Measurements from ENCODE around the gene GALNT11.

The GALNT11 gene

GRCh38 chr7:152144557-152145245 lies 119.2 kb downstream of the GALNT11 start:
- no peaks in the 10 kb centered on the region for H3K27me3 ChIP-seq (ENCODE audit: insufficient read depth, low read length)
- H3K4me2 ChIP-seq (ENCODE audit: low read length) = no peak overlapping the region
- H3F3A ChIP-seq (ENCODE audit: insufficient read depth, low read length) = no peaks in the 10 kb centered on the region
- no peak overlapping the region for H3K27ac ChIP-seq (ENCODE audit: low read depth, low read length, poor library complexity, severe bottlenecking)
- H3K9me3 ChIP-seq (ENCODE audit: low read length) = no peaks in the 10 kb centered on the region
- H3K9ac ChIP-seq (ENCODE audit: low read length) = no peak overlapping the region
- no peaks in the 10 kb centered on the region for H4K20me1 ChIP-seq (ENCODE audit: insufficient read depth, low read length)
- TF ChIP-seq EZH2 (IDR thresholded peaks at IDR 0.05; ENCODE audit: borderline replicate concordance, low read length) = no peak
- TF ChIP-seq, protein P1, sequence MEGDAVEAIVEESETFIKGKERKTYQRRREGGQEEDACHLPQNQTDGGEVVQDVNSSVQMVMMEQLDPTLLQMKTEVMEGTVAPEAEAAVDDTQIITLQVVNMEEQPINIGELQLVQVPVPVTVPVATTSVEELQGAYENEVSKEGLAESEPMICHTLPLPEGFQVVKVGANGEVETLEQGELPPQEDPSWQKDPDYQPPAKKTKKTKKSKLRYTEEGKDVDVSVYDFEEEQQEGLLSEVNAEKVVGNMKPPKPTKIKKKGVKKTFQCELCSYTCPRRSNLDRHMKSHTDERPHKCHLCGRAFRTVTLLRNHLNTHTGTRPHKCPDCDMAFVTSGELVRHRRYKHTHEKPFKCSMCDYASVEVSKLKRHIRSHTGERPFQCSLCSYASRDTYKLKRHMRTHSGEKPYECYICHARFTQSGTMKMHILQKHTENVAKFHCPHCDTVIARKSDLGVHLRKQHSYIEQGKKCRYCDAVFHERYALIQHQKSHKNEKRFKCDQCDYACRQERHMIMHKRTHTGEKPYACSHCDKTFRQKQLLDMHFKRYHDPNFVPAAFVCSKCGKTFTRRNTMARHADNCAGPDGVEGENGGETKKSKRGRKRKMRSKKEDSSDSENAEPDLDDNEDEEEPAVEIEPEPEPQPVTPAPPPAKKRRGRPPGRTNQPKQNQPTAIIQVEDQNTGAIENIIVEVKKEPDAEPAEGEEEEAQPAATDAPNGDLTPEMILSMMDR (IDR thresholded peaks at IDR 0.05; ENCODE audit: low read length) = no peak
- no peaks in the 10 kb centered on the region for H3K79me2 ChIP-seq (ENCODE audit: insufficient read depth, low read length)
- no peaks in the 10 kb centered on the region for H3K9me2 ChIP-seq (ENCODE audit: low read depth, low read length)
- H3K36me3 ChIP-seq (ENCODE audit: insufficient read depth, low read length) = peaks cover 98% of the 10 kb centered on the region
- H3K4me1 ChIP-seq (ENCODE audit: insufficient read depth, low read length, severe bottlenecking) = no peaks in the 10 kb centered on the region
- H2AFZ ChIP-seq (ENCODE audit: low read length) = no peak overlapping the region
- no peak overlapping the region for H3K4me3 ChIP-seq (ENCODE audit: low read depth, low read length, poor library complexity, severe bottlenecking)

DNA sequence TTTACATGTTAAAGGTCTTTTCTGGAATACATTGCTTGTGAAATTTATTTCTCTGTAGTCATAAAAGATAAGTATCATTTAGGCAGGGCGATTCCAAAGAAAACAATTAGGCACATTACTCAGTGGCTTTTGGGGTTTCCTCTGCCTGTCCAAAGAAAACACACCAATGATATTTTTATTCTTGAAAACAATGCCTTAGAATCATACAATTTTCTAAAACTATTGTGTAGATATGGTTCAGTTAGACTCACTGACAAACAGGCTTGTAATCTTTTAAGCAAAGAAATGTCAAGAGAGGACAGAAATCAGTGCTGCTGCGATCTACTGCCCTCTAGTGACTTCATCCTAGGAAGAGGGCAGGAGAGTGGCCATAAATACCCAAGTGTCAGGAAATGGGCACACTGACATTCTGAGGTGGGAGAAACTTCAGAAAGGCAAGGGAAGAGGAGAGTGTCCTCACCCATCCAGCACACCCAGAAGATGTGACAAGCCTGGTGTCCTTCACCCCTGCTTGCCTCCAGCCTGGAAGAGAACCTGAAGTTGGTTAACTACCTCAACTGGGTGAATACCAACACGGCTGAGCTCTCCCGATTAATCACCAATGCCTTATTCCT lies 120.5 kb downstream of the GALNT11 start:
- Histone ChIP-seq H3K27ac (ENCODE audit: low read depth, low read length, poor library complexity, severe bottlenecking) (no peak overlapping the region), H3K4me3 (ENCODE audit: low read depth, low read length, poor library complexity, severe bottlenecking) (no peak overlapping the region), H3K4me1 (ENCODE audit: insufficient read depth, low read length, severe bottlenecking) (no peaks in the 10 kb centered on the region), H3K27me3 (ENCODE audit: insufficient read depth, low read length) (no peaks in the 10 kb centered on the region), H3K9me3 (ENCODE audit: low read length) (no peaks in the 10 kb centered on the region), H4K20me1 (ENCODE audit: insufficient read depth, low read length) (no peaks in the 10 kb centered on the region), H2AFZ (ENCODE audit: low read length) (no peak overlapping the region), H3K4me2 (ENCODE audit: low read length) (no peak overlapping the region), H3F3A (ENCODE audit: insufficient read depth, low read length) (no peaks in the 10 kb centered on the region), H3K36me3 (ENCODE audit: insufficient read depth, low read length) (peaks cover 98% of the 10 kb centered on the region), H3K79me2 (ENCODE audit: insufficient read depth, low read length) (no peaks in the 10 kb centered on the region), H3K9ac (ENCODE audit: low read length) (no peak overlapping the region), H3K9me2 (ENCODE audit: low read depth, low read length) (no peaks in the 10 kb centered on the region)
- TF ChIP-seq EZH2 (IDR thresholded peaks at IDR 0.05; ENCODE audit: borderline replicate concordance, low read length) = no peak
- TF ChIP-seq, protein P1 (IDR thresholded peaks at IDR 0.05; ENCODE audit: low read length) = peak; percentile 63; the same call in 1 of the 2 replicates

DNA sequence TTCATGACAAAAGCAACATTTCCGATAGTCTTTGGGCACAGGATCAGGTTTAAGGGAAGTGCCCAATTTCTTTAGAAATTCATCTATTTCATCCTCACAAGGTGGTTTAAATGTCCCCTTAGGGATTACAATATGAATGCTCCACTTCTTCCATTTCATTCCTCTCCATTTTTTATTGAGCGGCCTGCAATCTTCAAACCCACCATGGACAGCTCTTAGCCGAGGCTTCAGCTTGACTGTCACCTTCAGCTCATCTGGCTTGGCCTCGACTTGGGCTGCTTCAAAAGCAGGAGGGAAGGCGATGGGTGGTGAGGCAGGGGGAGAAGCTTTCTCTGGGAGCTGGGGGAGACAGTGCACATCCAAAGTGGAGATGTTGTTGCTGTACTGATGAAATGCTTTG lies 123.2 kb downstream of the GALNT11 start:
- H3K4me1 ChIP-seq (ENCODE audit: insufficient read depth, low read length, severe bottlenecking) = no peaks in the 10 kb centered on the region
- H3K4me2 ChIP-seq (ENCODE audit: low read length) = no peak overlapping the region
- no peak overlapping the region for H3K9ac ChIP-seq (ENCODE audit: low read length)
- no peaks in the 10 kb centered on the region for H3K9me3 ChIP-seq (ENCODE audit: low read length)
- H3K27ac ChIP-seq (ENCODE audit: low read depth, low read length, poor library complexity, severe bottlenecking) = no peak overlapping the region
- peaks cover 98% of the 10 kb centered on the region for H3K36me3 ChIP-seq (ENCODE audit: insufficient read depth, low read length)
- H2AFZ ChIP-seq (ENCODE audit: low read length) = no peak overlapping the region
- no peaks in the 10 kb centered on the region for H4K20me1 ChIP-seq (ENCODE audit: insufficient read depth, low read length)
- no peaks in the 10 kb centered on the region for H3K27me3 ChIP-seq (ENCODE audit: insufficient read depth, low read length)
- no peaks in the 10 kb centered on the region for H3K79me2 ChIP-seq (ENCODE audit: insufficient read depth, low read length)
- no peak for TF ChIP-seq EZH2 (IDR thresholded peaks at IDR 0.05; ENCODE audit: borderline replicate concordance, low read length)
- TF ChIP-seq, protein P1 (IDR thresholded peaks at IDR 0.05; ENCODE audit: low read length) = no peak
- no peaks in the 10 kb centered on the region for H3F3A ChIP-seq (ENCODE audit: insufficient read depth, low read length)
- no peaks in the 10 kb centered on the region for H3K9me2 ChIP-seq (ENCODE audit: low read depth, low read length)
- no peak overlapping the region for H3K4me3 ChIP-seq (ENCODE audit: low read depth, low read length, poor library complexity, severe bottlenecking)

All from OCI-LY1 (cell line).